SK-N-SH (cell line): ENCODE results near the gene FAM81A. TPM values are rescaled to one million over a fixed set of nuclear protein-coding genes. Genes with fewer than 3 reads are reported as not detected.

Source experiments
- CTCF ChIA-PET: fragments of 300-600, 350-600 bp; formaldehyde crosslinking; extraction: SDS; loops from one replicate; lab custom pipeline; 2021; lab: Yijun Ruan, JAX
- POLR2A ChIA-PET: fragments of 350-600 bp; sonication (Branson Sonifier 250); formaldehyde crosslinking; extraction: SDS; loops from one replicate; lab custom pipeline; 2020; ENCODE audit warnings: antibody characterized with exemption, inconsistent platforms; lab: Yijun Ruan, JAX
- DNase-seq: peaks from one replicate; pipeline ENCODE4 v3.0.0; 2012
- H2AFZ ChIP-seq: fragments of 200-600 bp; sonication (generic); 2 replicates; pipeline ENCODE4 v1.8.1; 2016; ENCODE audit warnings: antibody characterized with exemption, mild to moderate bottlenecking, low read depth
- H3F3A ChIP-seq: fragments of 200-600 bp; sonication (generic); replicated peaks from 2 replicates; pipeline ENCODE3; 2016; ENCODE audit warnings: antibody characterized with exemption, mild to moderate bottlenecking; ENCODE audit not compliant: insufficient read depth
- H3K27ac ChIP-seq, 2 experiments: fragments of 200-500 bp in 1 of 2; fragments of 200-600 bp in 1 of 2; sonication (Bioruptor generic) in 1 of 2; sonication (generic), shearing (Covaris generic) in 1 of 2; 2 replicates each; pipeline versions ENCODE4 v1.5.1 to v1.6.1; 2014 to 2016; ENCODE audit warnings: low read depth in 2 of 2, inconsistent platforms in 1 of 2, low read length in 1 of 2, mild to moderate bottlenecking in 1 of 2, mixed read lengths in 1 of 2
- H3K27me3 ChIP-seq: fragments of 200-600 bp; sonication (generic), shearing (Covaris generic); 2 replicates; pipeline ENCODE4 v1.6.1; 2016; ENCODE audit warnings: mixed run types; ENCODE audit not compliant: insufficient read depth
- H3K36me3 ChIP-seq, 2 experiments: fragments of 200-500 bp in 1 of 2; fragments of 200-600 bp in 1 of 2; sonication (Bioruptor generic) in 1 of 2; sonication (generic) in 1 of 2; replicated peaks in 1 of 2; 2 replicates each; pipeline versions ENCODE3 to v1.5.1; 2014 to 2016; ENCODE audit warnings: low read length in 1 of 2, mild to moderate bottlenecking in 1 of 2; ENCODE audit not compliant: insufficient read depth in 2 of 2, control insufficient read depth in 1 of 2
- H3K4me1 ChIP-seq, 2 experiments: fragments of 200-500 bp in 1 of 2; fragments of 200-600 bp in 1 of 2; sonication (Bioruptor generic) in 1 of 2; sonication (generic), shearing (Covaris generic) in 1 of 2; 2 replicates each; pipeline versions ENCODE4 v1.5.1 to v1.6.1; 2014 to 2016; ENCODE audit warnings: low read depth in 1 of 2, low read length in 1 of 2, mixed run types in 1 of 2; ENCODE audit not compliant: insufficient read depth in 2 of 2, control insufficient read depth in 1 of 2
- H3K4me2 ChIP-seq: fragments of 200-600 bp; sonication (generic), shearing (Covaris generic); 2 replicates; pipeline ENCODE4 v1.6.1; 2017; ENCODE audit warnings: mixed run types
- H3K4me3 ChIP-seq, 2 experiments: fragments of 200-500 bp in 1 of 2; fragments of 200-600 bp in 1 of 2; sonication (Bioruptor generic) in 1 of 2; sonication (generic), shearing (Covaris generic) in 1 of 2; 2 replicates each; pipeline versions ENCODE4 v1.5.1 to v1.8.1; 2014 to 2016; ENCODE audit warnings: low read depth in 2 of 2, inconsistent platforms in 1 of 2, low read length in 1 of 2, mild to moderate bottlenecking in 1 of 2, mixed read lengths in 1 of 2, moderate library complexity in 1 of 2
- H3K79me2 ChIP-seq: fragments of 200-600 bp; sonication (generic); 2 replicates; pipeline ENCODE4 v1.8.1; 2017; ENCODE audit warnings: mild to moderate bottlenecking; ENCODE audit not compliant: insufficient read depth
- H3K9ac ChIP-seq: fragments of 200-600 bp; sonication (generic); 2 replicates; pipeline ENCODE4 v1.6.1; 2017; ENCODE audit warnings: mixed run types
- H3K9me2 ChIP-seq: fragments of 200-600 bp; sonication (generic); 2 replicates; pipeline ENCODE4 v1.6.1; 2017; ENCODE audit warnings: mixed run types
- H3K9me3 ChIP-seq: fragments of 200-600 bp; sonication (generic); 2 replicates; pipeline ENCODE4 v1.6.1; 2017; ENCODE audit warnings: mixed run types, mild to moderate bottlenecking, moderate library complexity
- H4K20me1 ChIP-seq: fragments of 200-600 bp; sonication (generic); 2 replicates; pipeline ENCODE4 v1.6.1; 2017; ENCODE audit warnings: mild to moderate bottlenecking, mixed run types; ENCODE audit not compliant: insufficient read depth
- ELF1 ChIP-seq: IDR thresholded peaks from 2 replicates; pipeline ENCODE4 v1.4.0; 2012
- EP300 ChIP-seq, 2 experiments: IDR thresholded peaks; 2 replicates each; pipeline versions ENCODE4 v1.4.0 to v1.6.1; 2012; ENCODE audit warnings: borderline replicate concordance in 1 of 2, low read depth in 1 of 2, low read length in 1 of 2
- FOXJ3 ChIP-seq: sonication (generic); formaldehyde crosslinking; IDR thresholded peaks from 2 replicates; pipeline ENCODE4 v1.5.1; 2020; ENCODE audit warnings: mild to moderate bottlenecking, missing genetic modification reagents
- GABPA ChIP-seq: IDR thresholded peaks from 2 replicates; pipeline ENCODE4 v1.4.0; 2012; ENCODE audit warnings: low read depth, mild to moderate bottlenecking
- GATA2 ChIP-seq: sonication (generic); formaldehyde crosslinking; IDR thresholded peaks from 2 replicates; pipeline ENCODE4 v1.5.0; 2020; ENCODE audit warnings: mild to moderate bottlenecking, missing genetic modification reagents
- JUND ChIP-seq: IDR thresholded peaks from 2 replicates; pipeline ENCODE4 v1.4.0; 2012
- MAX ChIP-seq: IDR thresholded peaks from 2 replicates; pipeline ENCODE4 v1.4.0; 2012; ENCODE audit warnings: low read depth
- MEF2A ChIP-seq: IDR thresholded peaks from 2 replicates; pipeline ENCODE4 v1.4.0; 2012; ENCODE audit warnings: low read depth, borderline replicate concordance
- MXI1 ChIP-seq: IDR thresholded peaks from 2 replicates; pipeline ENCODE4 v1.6.1; 2012; ENCODE audit warnings: mild to moderate bottlenecking, low read depth, low read length, improper control_type of control experiment
- NFIC ChIP-seq: IDR thresholded peaks from 2 replicates; pipeline ENCODE4 v1.4.0; 2012; ENCODE audit warnings: borderline replicate concordance
- NRF1 ChIP-seq: IDR thresholded peaks from 2 replicates; pipeline ENCODE4 v1.6.1; 2012; ENCODE audit warnings: low read depth, mild to moderate bottlenecking, low read length
- POLR2AphosphoS5 ChIP-seq: IDR thresholded peaks from 2 replicates; pipeline ENCODE4 v1.6.1; 2012; ENCODE audit warnings: low read depth, low read length
- RAD21 ChIP-seq: IDR thresholded peaks from 2 replicates; pipeline ENCODE4 v1.6.1; 2012; ENCODE audit warnings: mild to moderate bottlenecking, low read length
- RCOR1 ChIP-seq: fragments of 150-350 bp; IDR thresholded peaks from 2 replicates; pipeline ENCODE4 v1.6.1; 2017; ENCODE audit warnings: antibody characterized with exemption, low read length
- RFX5 ChIP-seq: IDR thresholded peaks from 2 replicates; pipeline ENCODE4 v1.6.1; 2012; ENCODE audit warnings: mild to moderate bottlenecking, improper control_type of control experiment, low read length
- RXRA ChIP-seq: IDR thresholded peaks from 2 replicates; pipeline ENCODE4 v1.4.0; 2012; ENCODE audit warnings: low read depth, mild to moderate bottlenecking, borderline replicate concordance
- SIN3A ChIP-seq: IDR thresholded peaks from 2 replicates; pipeline ENCODE4 v1.6.1; 2012; ENCODE audit warnings: low read depth, mild to moderate bottlenecking, low read length, moderate library complexity, borderline replicate concordance
- SMC3 ChIP-seq: IDR thresholded peaks from 2 replicates; pipeline ENCODE4 v1.6.1; 2012; ENCODE audit warnings: low read depth, low read length, improper control_type of control experiment
- TCF12 ChIP-seq: IDR thresholded peaks from 2 replicates; pipeline ENCODE4 v1.4.0; 2012
- TEAD4 ChIP-seq: IDR thresholded peaks from 2 replicates; pipeline ENCODE4 v1.4.0; 2012; ENCODE audit warnings: mild to moderate bottlenecking, borderline replicate concordance; ENCODE audit not compliant: insufficient read depth
- YY1 ChIP-seq: IDR thresholded peaks from 2 replicates; pipeline ENCODE4 v1.4.0; 2012; ENCODE audit warnings: low read depth, mild to moderate bottlenecking
- ZBTB33 ChIP-seq: IDR thresholded peaks from 2 replicates; pipeline ENCODE4 v1.4.0; 2012; ENCODE audit warnings: low read depth, borderline replicate concordance
- WGBS: methylation state at CpG from one replicate; pipeline ENCODE4 v1.1.6; 2017; ENCODE audit warnings: low lambda C conversion rate; 5-methylcytosine and 5-hydroxymethylcytosine counted together
- polyA plus RNA-seq, 3 experiments: library from polyadenylated mRNA; depleted of rRNA; stranded (reverse); fragments of >200 nt; gene quantifications; 2 replicates each; pipeline ENCODE4 v1.2.3, GENCODE V29; 2012
- TF ChIP-seq, protein P1 (sequence below): IDR thresholded peaks from 2 replicates; pipeline ENCODE4 v1.6.1; 2012; ENCODE audit warnings: mild to moderate bottlenecking, low read depth, low read length, moderate library complexity
- TF ChIP-seq, protein P2 (sequence below): IDR thresholded peaks from 2 replicates; pipeline ENCODE4 v1.4.0; 2012; ENCODE audit warnings: low read depth, borderline replicate concordance

Gene FAM81A
- polyA plus RNA-seq, 1 of the 3 experiments (the other 2 are of a cell fraction), result 1.1 TPM

GRCh38 chr15:59540654-59541053 is 102.7 kb downstream of the FAM81A start:
- no peak overlapping the region for H2AFZ ChIP-seq
- DNase-seq, result no peak
- no peak for TF ChIP-seq SMC3
- TF ChIP-seq GATA2 (CRISPR knock-in tag), result no peak
- no peak for TF ChIP-seq YY1
- no peak for TF ChIP-seq MAX
- no peak for TF ChIP-seq NRF1
- no peak for TF ChIP-seq NFIC
- TF ChIP-seq TCF12, result no peak
- TF ChIP-seq MEF2A, result no peak
- TF ChIP-seq ELF1, result no peak
- no peak for TF ChIP-seq ZBTB33
- TF ChIP-seq MXI1, result no peak
- no peak for TF ChIP-seq GABPA
- no peak for TF ChIP-seq SIN3A
- no peak for TF ChIP-seq RCOR1
- TF ChIP-seq EP300 (IDR thresholded peaks at IDR 0.05; ENCODE audit: borderline replicate concordance in 1 of 2, low read depth in 1 of 2, low read length in 1 of 2), result no peak
- no peak for TF ChIP-seq RXRA
- TF ChIP-seq JUND, result no peak
- no peak for TF ChIP-seq TEAD4
- TF ChIP-seq RAD21, result no peak
- TF ChIP-seq FOXJ3 (CRISPR knock-in tag), result no peak
- no peaks in the 10 kb centered on the region for H3K9me2 ChIP-seq
- ChIA-PET CTCF (no interaction called here), POLR2A (no interaction called here)
- H3K9me3 ChIP-seq, result no peaks in the 10 kb centered on the region
- H3K36me3 ChIP-seq, result no peaks in the 10 kb centered on the region
- no peaks in the 10 kb centered on the region for H4K20me1 ChIP-seq
- 53% methylated on average over 3 of the region's 3 CpGs for WGBS
- no peak overlapping the region for H3K4me3 ChIP-seq
- H3K27me3 ChIP-seq, result no peaks in the 10 kb centered on the region; the same call in 1 of the 2 replicates
- H3K27ac ChIP-seq, result no peak overlapping the region
- H3K4me2 ChIP-seq, result no peak overlapping the region
- no peaks in the 10 kb centered on the region for H3K79me2 ChIP-seq
- H3K9ac ChIP-seq, result no peak overlapping the region
- no peaks in the 10 kb centered on the region; a peak in 1 of 4 replicates for H3K4me1 ChIP-seq
- no peaks in the 10 kb centered on the region for H3F3A ChIP-seq

GRCh38 chr15:59541750-59542149 is 103.8 kb downstream of the FAM81A start:
- Histone ChIP-seq H3K36me3 (no peaks in the 10 kb centered on the region), H3K9ac (no peak overlapping the region), H3K27me3 (no peaks in the 10 kb centered on the region; the same call in 1 of the 2 replicates), H3F3A (no peaks in the 10 kb centered on the region), H2AFZ (no peak overlapping the region), H3K9me3 (no peaks in the 10 kb centered on the region), H4K20me1 (no peaks in the 10 kb centered on the region), H3K4me3 (no peak overlapping the region), H3K27ac (no peak overlapping the region), H3K4me1 (no peaks in the 10 kb centered on the region; a peak in 1 of 4 replicates), H3K4me2 (no peak overlapping the region), H3K9me2 (no peaks in the 10 kb centered on the region), H3K79me2 (no peaks in the 10 kb centered on the region)
- POLR2A ChIA-PET, result no interaction called here
- no peak for DNase-seq
- WGBS, result 73% methylated on average over 5 of the region's 8 CpGs
- CTCF ChIA-PET, result interaction anchor here (2.8 to 3.1 kb wide), 2 partner anchors 9 to 13 kb away, joined by 8 to 15 read pairs; no protein-coding TSS in a partner anchor
- TF ChIP-seq, protein P1, sequence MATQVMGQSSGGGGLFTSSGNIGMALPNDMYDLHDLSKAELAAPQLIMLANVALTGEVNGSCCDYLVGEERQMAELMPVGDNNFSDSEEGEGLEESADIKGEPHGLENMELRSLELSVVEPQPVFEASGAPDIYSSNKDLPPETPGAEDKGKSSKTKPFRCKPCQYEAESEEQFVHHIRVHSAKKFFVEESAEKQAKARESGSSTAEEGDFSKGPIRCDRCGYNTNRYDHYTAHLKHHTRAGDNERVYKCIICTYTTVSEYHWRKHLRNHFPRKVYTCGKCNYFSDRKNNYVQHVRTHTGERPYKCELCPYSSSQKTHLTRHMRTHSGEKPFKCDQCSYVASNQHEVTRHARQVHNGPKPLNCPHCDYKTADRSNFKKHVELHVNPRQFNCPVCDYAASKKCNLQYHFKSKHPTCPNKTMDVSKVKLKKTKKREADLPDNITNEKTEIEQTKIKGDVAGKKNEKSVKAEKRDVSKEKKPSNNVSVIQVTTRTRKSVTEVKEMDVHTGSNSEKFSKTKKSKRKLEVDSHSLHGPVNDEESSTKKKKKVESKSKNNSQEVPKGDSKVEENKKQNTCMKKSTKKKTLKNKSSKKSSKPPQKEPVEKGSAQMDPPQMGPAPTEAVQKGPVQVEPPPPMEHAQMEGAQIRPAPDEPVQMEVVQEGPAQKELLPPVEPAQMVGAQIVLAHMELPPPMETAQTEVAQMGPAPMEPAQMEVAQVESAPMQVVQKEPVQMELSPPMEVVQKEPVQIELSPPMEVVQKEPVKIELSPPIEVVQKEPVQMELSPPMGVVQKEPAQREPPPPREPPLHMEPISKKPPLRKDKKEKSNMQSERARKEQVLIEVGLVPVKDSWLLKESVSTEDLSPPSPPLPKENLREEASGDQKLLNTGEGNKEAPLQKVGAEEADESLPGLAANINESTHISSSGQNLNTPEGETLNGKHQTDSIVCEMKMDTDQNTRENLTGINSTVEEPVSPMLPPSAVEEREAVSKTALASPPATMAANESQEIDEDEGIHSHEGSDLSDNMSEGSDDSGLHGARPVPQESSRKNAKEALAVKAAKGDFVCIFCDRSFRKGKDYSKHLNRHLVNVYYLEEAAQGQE, result no peak
- TF ChIP-seq SMC3, result no peak
- TF ChIP-seq, protein P2, sequence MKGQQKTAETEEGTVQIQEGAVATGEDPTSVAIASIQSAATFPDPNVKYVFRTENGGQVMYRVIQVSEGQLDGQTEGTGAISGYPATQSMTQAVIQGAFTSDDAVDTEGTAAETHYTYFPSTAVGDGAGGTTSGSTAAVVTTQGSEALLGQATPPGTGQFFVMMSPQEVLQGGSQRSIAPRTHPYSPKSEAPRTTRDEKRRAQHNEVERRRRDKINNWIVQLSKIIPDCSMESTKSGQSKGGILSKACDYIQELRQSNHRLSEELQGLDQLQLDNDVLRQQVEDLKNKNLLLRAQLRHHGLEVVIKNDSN, result no peak
- TF ChIP-seq POLR2AphosphoS5, result no peak
- TF ChIP-seq RAD21, result no peak
- TF ChIP-seq JUND, result no peak
- no peak for TF ChIP-seq RCOR1
- no peak for TF ChIP-seq GATA2 (CRISPR knock-in tag)
- TF ChIP-seq SIN3A, result no peak
- no peak for TF ChIP-seq YY1
- TF ChIP-seq RFX5, result no peak
